Peyer's patch (tissue), 4 donors: ENCODE data around the gene STRA6. TPM values are rescaled to one million over a fixed set of nuclear protein-coding genes. Genes with fewer than 3 reads are reported as not detected.
A peak's percentile ranks its signal among the peaks of the same experiment; 100 is the strongest.

Experiments used
- DNase-seq, 3 donors: peaks; one replicate each; pipeline ENCODE4 v3.0.0-alpha.2; 2017 to 2019
- H3K27ac ChIP-seq, 4 donors: fragments of 200-600 bp; sonication (generic); one replicate each; pipeline ENCODE4 v1.5.1; 2016 to 2019
- H3K27me3 ChIP-seq, 2 donors: fragments of 200-600 bp; sonication (generic); one replicate each; pipeline ENCODE4 v1.5.1; 2019
- H3K36me3 ChIP-seq, 3 donors: fragments of 200-600 bp; sonication (generic); one replicate each; pipeline ENCODE4 v1.5.1; 2016 to 2019
- H3K4me1 ChIP-seq, 4 donors: fragments of 200-600 bp; sonication (generic); one replicate each; pipeline ENCODE4 v1.5.1; 2016 to 2019
- H3K4me3 ChIP-seq, 4 donors: fragments of 200-600 bp; sonication (generic); 1 replicate in 3 of 4; 2 replicates in 1 of 4; pipeline ENCODE4 v1.5.1; 2016 to 2019; ENCODE audit warnings: mild to moderate bottlenecking in 1 of 4
- H3K9me3 ChIP-seq, 4 donors: fragments of 200-600 bp; sonication (generic); one replicate each; pipeline ENCODE4 v1.5.1; 2016 to 2019; ENCODE audit warnings: mild to moderate bottlenecking in 1 of 4
- POLR2A ChIP-seq, 2 donors: fragments of 450-650 bp; IDR thresholded peaks; one replicate each; pipeline ENCODE4 v1.5.1; 2017; ENCODE audit warnings: antibody characterized with exemption in 2 of 2, mild to moderate bottlenecking in 2 of 2, moderate library complexity in 2 of 2
- total RNA-seq, 4 donors: library from RNA; depleted of rRNA; stranded (reverse); fragments of >200 nt; gene quantifications; one replicate each; pipeline ENCODE4 v1.1.0, GENCODE V29; 2016
- TF ChIP-seq, protein P1 (sequence below), 6 experiments: fragments of 450-650 bp in 4 of 6; fragments of 200-600 bp in 2 of 6; sonication (generic) in 1 of 6; IDR thresholded peaks; one replicate each; pipeline ENCODE4 v1.5.1; 2017 to 2019; ENCODE audit warnings: antibody characterized with exemption in 6 of 6, mild to moderate bottlenecking in 3 of 6, moderate library complexity in 1 of 6

The STRA6 gene
- total RNA-seq, 4 donors from 2014 or later, result 0.83 TPM; not detected in 3

DNA sequence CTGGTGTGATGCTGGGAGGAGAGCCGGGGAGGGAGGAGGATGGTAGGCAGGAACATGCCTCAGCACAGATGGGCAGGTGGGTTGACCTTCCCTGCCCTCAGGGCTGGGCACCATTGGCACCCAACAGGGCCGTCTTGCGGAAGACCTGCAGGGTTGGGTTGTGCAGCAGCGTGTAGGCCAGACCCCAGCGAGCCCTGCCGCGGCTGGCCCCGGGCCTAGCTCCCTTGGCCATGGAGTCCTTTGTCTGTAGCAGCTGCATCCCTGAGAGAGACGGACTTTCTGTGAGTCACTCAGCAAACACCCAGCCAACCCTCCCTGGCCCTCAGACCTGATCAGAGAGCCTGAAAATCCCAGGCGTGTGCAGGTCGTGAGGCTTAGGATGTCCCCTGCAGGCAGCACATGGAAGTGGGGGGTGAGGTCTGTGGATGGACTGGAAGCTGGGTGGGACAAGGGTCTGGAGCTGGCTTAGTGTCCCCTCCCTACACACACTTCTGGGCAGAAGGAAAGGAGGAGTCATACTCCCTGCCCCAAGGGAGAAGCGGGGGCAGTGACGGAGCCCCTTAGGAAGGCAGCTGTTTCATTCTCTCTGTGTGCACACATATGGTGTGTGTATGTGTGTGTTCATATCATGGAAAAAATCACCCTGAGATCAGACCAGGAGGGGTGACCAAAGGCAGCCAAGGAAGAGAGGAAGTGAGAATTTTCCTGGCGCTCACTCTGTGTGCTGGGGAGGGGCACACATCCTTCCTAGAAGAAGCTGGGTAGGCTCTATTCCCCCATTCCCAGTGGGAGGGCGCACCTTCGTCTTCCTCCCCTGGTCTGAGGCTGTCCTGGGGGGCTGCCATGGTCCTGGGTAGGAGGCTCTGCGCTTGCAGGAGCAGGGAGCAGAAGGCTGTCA, 22.4 kb downstream of the STRA6 start:
- no peak for TF ChIP-seq POLR2A (IDR thresholded peaks at IDR 0.05)
- TF ChIP-seq, protein P1, sequence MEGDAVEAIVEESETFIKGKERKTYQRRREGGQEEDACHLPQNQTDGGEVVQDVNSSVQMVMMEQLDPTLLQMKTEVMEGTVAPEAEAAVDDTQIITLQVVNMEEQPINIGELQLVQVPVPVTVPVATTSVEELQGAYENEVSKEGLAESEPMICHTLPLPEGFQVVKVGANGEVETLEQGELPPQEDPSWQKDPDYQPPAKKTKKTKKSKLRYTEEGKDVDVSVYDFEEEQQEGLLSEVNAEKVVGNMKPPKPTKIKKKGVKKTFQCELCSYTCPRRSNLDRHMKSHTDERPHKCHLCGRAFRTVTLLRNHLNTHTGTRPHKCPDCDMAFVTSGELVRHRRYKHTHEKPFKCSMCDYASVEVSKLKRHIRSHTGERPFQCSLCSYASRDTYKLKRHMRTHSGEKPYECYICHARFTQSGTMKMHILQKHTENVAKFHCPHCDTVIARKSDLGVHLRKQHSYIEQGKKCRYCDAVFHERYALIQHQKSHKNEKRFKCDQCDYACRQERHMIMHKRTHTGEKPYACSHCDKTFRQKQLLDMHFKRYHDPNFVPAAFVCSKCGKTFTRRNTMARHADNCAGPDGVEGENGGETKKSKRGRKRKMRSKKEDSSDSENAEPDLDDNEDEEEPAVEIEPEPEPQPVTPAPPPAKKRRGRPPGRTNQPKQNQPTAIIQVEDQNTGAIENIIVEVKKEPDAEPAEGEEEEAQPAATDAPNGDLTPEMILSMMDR (IDR thresholded peaks at IDR 0.05), result no peak
- no peaks in the 10 kb centered on the region for H3K9me3 ChIP-seq
- H3K4me1 ChIP-seq, result peaks cover 0 to 6% (median 0%) of the 10 kb centered on the region in 4 donors
- peak overlapping the region in 2 of 4 donors; percentile 3 to 10 for H3K27ac ChIP-seq
- peak in 1 of 3 donors; percentile 30 for DNase-seq
- no peaks in the 10 kb centered on the region for H3K36me3 ChIP-seq
- H3K4me3 ChIP-seq, result no peak overlapping the region
- H3K27me3 ChIP-seq, result no peaks in the 10 kb centered on the region

DNA sequence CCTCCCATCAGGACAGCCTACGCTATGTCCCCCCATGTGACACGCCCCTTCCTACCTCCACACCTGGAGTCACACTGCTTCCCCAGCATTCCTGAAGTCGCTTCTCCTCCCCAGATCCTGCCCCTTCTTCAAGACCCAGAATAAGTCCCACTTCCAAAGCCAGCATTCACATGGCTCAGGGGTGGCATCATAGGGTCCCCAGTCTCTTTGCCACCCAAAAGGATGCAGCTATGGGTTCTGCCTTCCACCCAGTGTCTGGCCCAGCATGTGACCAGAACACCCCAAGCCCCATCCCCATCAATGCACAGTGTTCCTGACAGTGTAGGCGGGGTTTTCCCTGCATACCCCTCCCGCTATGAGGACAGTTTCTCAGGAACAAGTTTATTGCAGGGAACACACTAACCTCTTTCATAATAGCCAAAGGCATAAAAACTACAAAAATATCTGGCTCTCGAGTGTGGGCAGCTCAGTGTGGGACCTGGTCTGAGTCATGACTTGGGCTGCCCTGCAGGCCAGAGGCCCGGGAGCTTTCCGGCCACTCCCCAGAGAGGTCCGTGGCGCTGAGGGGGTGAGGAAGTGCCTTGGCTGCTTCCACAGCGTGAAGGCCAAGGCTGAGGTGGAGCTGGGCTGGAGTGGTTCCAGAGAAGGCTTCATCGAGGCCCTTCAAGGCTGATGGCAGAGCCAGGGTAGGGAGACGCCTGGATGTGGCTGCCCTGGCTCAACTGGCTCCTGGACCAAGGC, 23.3 kb downstream of the STRA6 start:
- peak; percentile 19 to 52 (median 50) for DNase-seq
- Histone ChIP-seq H3K9me3 (no peaks in the 10 kb centered on the region), H3K36me3 (no peaks in the 10 kb centered on the region), H3K27me3 (no peaks in the 10 kb centered on the region), H3K4me1 (peaks cover 0 to 14% (median 0%) of the 10 kb centered on the region in 4 donors), H3K27ac (peak overlapping the region in 2 of 4 donors; percentile 10 to 30), H3K4me3 (no peak overlapping the region)
- TF ChIP-seq, protein P1 (IDR thresholded peaks at IDR 0.05), result no peak
- no peak for TF ChIP-seq POLR2A (IDR thresholded peaks at IDR 0.05)

DNA sequence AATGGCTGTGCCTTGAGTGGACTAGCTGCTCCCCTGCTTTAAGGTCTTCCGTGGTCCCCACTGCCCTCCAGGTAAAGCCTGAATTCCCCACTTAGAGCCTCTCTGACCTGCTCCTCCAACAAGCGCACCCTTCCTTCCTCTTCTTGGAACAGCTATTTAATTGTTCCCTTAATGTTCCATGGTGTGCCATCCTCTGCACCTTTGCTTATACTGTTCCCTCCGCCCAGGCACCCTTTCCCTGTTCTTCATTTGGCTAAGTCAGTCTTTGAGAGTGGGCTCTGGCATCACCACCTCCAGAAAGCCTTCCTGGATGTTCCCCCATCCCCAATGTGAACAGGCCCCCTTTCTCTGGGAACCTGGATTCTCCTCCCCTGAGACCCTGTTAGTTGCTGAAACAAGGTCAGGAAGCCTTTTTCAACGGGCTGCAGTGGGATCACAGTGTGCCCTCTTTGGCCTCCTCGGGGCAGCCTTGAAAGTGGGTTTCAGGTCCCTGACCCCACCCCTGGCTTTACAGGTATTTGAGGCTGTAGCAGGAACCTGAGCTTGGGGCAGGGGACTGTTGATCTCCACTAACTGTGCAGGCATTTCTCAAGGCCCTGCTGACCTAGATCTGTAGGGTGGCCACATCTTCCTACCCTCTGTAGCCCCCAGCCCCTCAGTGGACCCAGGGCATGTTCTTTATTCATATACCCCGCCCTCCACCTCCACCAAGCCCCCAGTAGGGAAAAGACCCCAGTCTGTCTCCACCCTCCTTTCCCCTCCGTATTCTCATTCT, 24.1 kb downstream of the STRA6 start:
- Histone ChIP-seq H3K36me3 (no peaks in the 10 kb centered on the region), H3K27me3 (no peaks in the 10 kb centered on the region), H3K27ac (peak overlapping the region in 2 of 4 donors; percentile 10 to 30), H3K9me3 (no peaks in the 10 kb centered on the region), H3K4me3 (no peak overlapping the region), H3K4me1 (peaks cover 0 to 14% (median 0%) of the 10 kb centered on the region in 4 donors)
- DNase-seq, result peak in 1 of 3 donors; percentile 31
- no peak for TF ChIP-seq POLR2A (IDR thresholded peaks at IDR 0.05)
- TF ChIP-seq, protein P1 (IDR thresholded peaks at IDR 0.05), result no peak

DNA sequence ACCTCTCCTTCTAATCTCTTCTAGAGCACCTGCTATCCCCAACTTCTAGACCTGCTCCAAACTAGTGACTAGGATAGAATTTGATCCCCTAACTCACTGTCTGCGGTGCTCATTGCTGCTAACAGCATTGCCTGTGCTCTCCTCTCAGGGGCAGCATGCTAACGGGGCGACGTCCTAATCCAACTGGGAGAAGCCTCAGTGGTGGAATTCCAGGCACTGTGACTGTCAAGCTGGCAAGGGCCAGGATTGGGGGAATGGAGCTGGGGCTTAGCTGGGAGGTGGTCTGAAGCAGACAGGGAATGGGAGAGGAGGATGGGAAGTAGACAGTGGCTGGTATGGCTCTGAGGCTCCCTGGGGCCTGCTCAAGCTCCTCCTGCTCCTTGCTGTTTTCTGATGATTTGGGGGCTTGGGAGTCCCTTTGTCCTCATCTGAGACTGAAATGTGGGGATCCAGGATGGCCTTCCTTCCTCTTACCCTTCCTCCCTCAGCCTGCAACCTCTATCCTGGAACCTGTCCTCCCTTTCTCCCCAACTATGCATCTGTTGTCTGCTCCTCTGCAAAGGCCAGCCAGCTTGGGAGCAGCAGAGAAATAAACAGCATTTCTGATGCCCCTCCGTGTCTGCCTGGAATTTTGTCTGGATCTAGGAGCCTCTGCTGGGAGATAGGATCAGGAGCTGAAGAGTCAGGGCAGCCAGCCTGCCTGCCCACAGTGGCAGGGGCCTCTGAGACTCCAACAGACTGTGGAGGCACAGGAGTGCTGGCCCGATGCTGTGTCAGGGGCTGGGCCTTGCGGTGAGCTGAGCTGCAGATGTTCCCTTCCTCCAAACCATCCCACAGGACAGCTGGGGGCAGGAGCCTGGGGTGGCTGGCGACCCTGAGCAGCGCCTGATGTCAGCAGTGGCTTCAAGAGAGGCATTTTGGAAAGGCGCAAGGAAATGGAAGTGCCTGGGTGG, 26.0 kb downstream of the STRA6 start:
- H3K27ac ChIP-seq, result no peak overlapping the region
- no peaks in the 10 kb centered on the region for H3K27me3 ChIP-seq
- TF ChIP-seq, protein P1 (IDR thresholded peaks at IDR 0.05), result no peak
- no peak for TF ChIP-seq POLR2A (IDR thresholded peaks at IDR 0.05)
- H3K4me1 ChIP-seq, result peaks cover 0 to 17% (median 0%) of the 10 kb centered on the region in 4 donors
- H3K4me3 ChIP-seq, result no peak overlapping the region
- H3K9me3 ChIP-seq, result no peaks in the 10 kb centered on the region
- H3K36me3 ChIP-seq, result no peaks in the 10 kb centered on the region
- DNase-seq, result peak in 2 of 3 donors; percentile 23 to 39
